ENCODE data around the gene SLC25A38. TPM values are rescaled to one million over a fixed set of nuclear protein-coding genes. Genes with fewer than 3 reads are reported as not detected.
A peak's percentile ranks its signal among the peaks of the same experiment; 100 is the strongest.

Gene SLC25A38
- total RNA-seq, 1 experiment from 2014 or later, result 29.7 TPM

DNA sequence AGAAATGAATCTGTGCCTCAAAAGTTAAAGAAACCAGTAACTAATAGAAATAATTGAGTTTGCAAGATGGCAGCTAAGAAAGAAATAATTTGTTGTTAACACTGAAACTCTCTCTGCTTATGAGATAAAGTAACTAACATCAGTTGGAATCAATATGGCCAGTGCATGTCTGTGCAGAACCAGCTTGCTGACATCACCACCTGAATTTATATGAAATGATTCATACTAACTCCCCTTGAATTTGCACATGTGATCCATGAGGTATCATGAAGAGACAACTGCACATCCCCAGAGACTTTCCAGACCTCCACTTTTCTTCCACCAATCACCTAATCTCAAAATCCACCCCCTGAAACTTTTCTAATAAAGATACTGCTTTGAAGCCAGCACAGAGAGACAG lies 10.3 kb upstream of the SLC25A38 start:
- Histone ChIP-seq H3K36me3 (ENCODE audit: low read depth, low read length) (no peaks in the 10 kb centered on the region), H3K27me3 (ENCODE audit: low read length) (peaks cover 7% of the 10 kb centered on the region), H3F3A (ENCODE audit: low read length, unreplicated experiment) (no peaks in the 10 kb centered on the region), H3K27ac (ENCODE audit: low read length) (no peak overlapping the region), H3K9me3 (ENCODE audit: low read length) (no peaks in the 10 kb centered on the region), H3K9ac (ENCODE audit: low read length) (no peak overlapping the region), H2AFZ (ENCODE audit: low read length) (no peak overlapping the region), H3K4me3 (ENCODE audit: low read length) (no peak overlapping the region), H3K4me2 (ENCODE audit: low read length) (no peak overlapping the region), H3K4me1 (ENCODE audit: insufficient read depth, low read length) (no peaks in the 10 kb centered on the region), H3K9me2 (replicated peaks; ENCODE audit: low read length) (no peaks in the 10 kb centered on the region), H4K20me1 (ENCODE audit: low read length) (no peaks in the 10 kb centered on the region), H3K79me2 (ENCODE audit: low read length) (no peaks in the 10 kb centered on the region)
- ChIA-PET POLR2A (ENCODE audit: unreplicated experiment) (no interaction called here), CTCF (no interaction called here)
- no peak for ATAC-seq
- TF ChIP-seq EZH2 (IDR thresholded peaks at IDR 0.05; ENCODE audit: low read length, unreplicated experiment), result no peak
- TF ChIP-seq, protein P1, sequence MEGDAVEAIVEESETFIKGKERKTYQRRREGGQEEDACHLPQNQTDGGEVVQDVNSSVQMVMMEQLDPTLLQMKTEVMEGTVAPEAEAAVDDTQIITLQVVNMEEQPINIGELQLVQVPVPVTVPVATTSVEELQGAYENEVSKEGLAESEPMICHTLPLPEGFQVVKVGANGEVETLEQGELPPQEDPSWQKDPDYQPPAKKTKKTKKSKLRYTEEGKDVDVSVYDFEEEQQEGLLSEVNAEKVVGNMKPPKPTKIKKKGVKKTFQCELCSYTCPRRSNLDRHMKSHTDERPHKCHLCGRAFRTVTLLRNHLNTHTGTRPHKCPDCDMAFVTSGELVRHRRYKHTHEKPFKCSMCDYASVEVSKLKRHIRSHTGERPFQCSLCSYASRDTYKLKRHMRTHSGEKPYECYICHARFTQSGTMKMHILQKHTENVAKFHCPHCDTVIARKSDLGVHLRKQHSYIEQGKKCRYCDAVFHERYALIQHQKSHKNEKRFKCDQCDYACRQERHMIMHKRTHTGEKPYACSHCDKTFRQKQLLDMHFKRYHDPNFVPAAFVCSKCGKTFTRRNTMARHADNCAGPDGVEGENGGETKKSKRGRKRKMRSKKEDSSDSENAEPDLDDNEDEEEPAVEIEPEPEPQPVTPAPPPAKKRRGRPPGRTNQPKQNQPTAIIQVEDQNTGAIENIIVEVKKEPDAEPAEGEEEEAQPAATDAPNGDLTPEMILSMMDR (conservative IDR thresholded peaks at IDR 0.05; ENCODE audit: low read depth, low read length), result no peak
- no peak for TF ChIP-seq EZH2phosphoT487 (IDR thresholded peaks at IDR 0.05; ENCODE audit: borderline replicate concordance, low read length)
- no peak for DNase-seq
- BruUV-seq (replicated peaks), result no TSS peak
- intact Hi-C loops (cut with micrococcal nuclease), result no loop called here

DNA sequence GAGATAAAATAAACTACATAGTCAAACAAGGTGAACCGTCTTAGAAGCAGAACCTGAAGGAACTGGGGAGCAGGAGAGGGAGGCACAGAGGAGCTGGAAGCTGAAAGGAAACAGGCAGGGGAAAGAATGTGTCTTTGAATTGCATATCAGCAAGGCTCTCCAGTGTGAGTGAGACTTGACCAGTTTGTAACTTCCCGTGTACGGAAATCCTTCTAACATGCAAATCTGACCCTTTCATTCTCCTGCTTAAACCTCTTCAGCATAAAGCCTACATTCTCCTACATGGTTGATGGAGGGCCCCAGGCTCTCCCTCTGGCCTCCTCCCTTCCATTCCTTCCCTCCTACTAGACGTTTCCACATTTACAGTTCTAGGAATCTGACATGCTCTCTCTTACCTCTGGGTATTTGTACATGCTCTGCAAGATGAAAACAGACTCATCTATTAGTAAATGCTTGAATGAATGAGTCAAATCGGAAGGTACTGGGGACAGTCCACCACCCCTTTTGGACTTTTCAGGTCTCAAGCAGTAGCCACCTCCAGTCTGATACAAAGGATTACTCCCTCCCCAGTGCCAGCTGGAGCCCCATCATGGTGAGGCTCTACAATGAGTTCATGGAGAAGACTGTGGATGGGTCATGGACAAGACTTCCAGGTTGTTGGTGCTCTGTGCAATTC lies 6.1 kb upstream of the SLC25A38 start:
- TF ChIP-seq, protein P1 (conservative IDR thresholded peaks at IDR 0.05; ENCODE audit: low read depth, low read length), result no peak
- ATAC-seq, result no peak
- Histone ChIP-seq H3K36me3 (ENCODE audit: low read depth, low read length) (no peaks in the 10 kb centered on the region), H3K4me2 (ENCODE audit: low read length) (no peak overlapping the region), H3K9me3 (ENCODE audit: low read length) (no peaks in the 10 kb centered on the region), H3K27me3 (ENCODE audit: low read length) (peaks cover 7% of the 10 kb centered on the region), H3K79me2 (ENCODE audit: low read length) (no peaks in the 10 kb centered on the region), H3K9ac (ENCODE audit: low read length) (no peak overlapping the region), H3F3A (ENCODE audit: low read length, unreplicated experiment) (no peaks in the 10 kb centered on the region), H3K27ac (ENCODE audit: low read length) (no peak overlapping the region), H4K20me1 (ENCODE audit: low read length) (no peaks in the 10 kb centered on the region), H3K9me2 (replicated peaks; ENCODE audit: low read length) (no peaks in the 10 kb centered on the region), H2AFZ (ENCODE audit: low read length) (no peak overlapping the region), H3K4me3 (ENCODE audit: low read length) (no peak overlapping the region), H3K4me1 (ENCODE audit: insufficient read depth, low read length) (no peaks in the 10 kb centered on the region)
- intact Hi-C loops (cut with micrococcal nuclease), result no loop called here
- no TSS peak for BruUV-seq (replicated peaks)
- ChIA-PET CTCF (no interaction called here), POLR2A (ENCODE audit: unreplicated experiment) (no interaction called here)
- no peak for DNase-seq

DNA sequence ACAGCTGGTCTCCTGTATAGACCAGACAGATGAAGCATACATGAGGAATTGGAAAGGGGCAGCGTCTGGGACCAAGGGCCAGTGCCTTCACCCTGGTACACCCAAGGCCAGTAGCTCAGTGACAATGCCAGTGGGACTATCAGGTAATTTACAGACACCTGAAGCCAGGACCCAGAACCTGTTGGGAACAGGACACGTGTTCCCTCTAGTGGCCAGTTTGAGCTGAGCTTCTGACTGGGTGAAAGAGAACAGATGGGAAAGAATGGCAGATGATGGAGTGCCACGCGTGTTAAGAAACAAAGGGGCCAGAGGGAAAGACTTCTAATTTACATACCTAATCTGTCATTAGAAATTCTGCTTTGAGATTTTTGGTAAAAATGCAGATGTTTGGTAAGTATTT lies 5.1 kb upstream of the SLC25A38 start:
- intact Hi-C loops (cut with micrococcal nuclease), result loop anchor here (1.0 to 2.0 kb wide), 2 partner anchors 85 to 189 kb away; no protein-coding TSS in a partner anchor
- H3K4me1 ChIP-seq (ENCODE audit: insufficient read depth, low read length), result peaks cover 7% of the 10 kb centered on the region
- no peaks in the 10 kb centered on the region for H3K9me3 ChIP-seq (ENCODE audit: low read length)
- H3K27ac ChIP-seq (ENCODE audit: low read length), result no peak overlapping the region
- ChIA-PET POLR2A (ENCODE audit: unreplicated experiment) (no interaction called here), CTCF (interaction anchor here (1.1 kb wide), 3 partner anchors 83 to 90 kb away, joined by 4 to 8 read pairs (median 5); no protein-coding TSS in a partner anchor)
- H3K9ac ChIP-seq (ENCODE audit: low read length), result no peak overlapping the region
- TF ChIP-seq, protein P1 (conservative IDR thresholded peaks at IDR 0.05; ENCODE audit: low read depth, low read length), result peak; percentile 91
- TF ChIP-seq EZH2 (IDR thresholded peaks at IDR 0.05; ENCODE audit: low read length, unreplicated experiment), result no peak
- TF ChIP-seq EZH2phosphoT487 (IDR thresholded peaks at IDR 0.05; ENCODE audit: borderline replicate concordance, low read length), result no peak
- BruUV-seq (replicated peaks), result no TSS peak
- H3K4me2 ChIP-seq (ENCODE audit: low read length), result no peak overlapping the region
- H4K20me1 ChIP-seq (ENCODE audit: low read length), result no peaks in the 10 kb centered on the region
- H3F3A ChIP-seq (ENCODE audit: low read length, unreplicated experiment), result no peaks in the 10 kb centered on the region
- H3K36me3 ChIP-seq (ENCODE audit: low read depth, low read length), result no peaks in the 10 kb centered on the region
- peak; percentile 78 for DNase-seq
- no peak overlapping the region for H2AFZ ChIP-seq (ENCODE audit: low read length)
- peak; percentile 91 for ATAC-seq
- H3K4me3 ChIP-seq (ENCODE audit: low read length), result no peak overlapping the region
- H3K79me2 ChIP-seq (ENCODE audit: low read length), result no peaks in the 10 kb centered on the region
- peaks cover 7% of the 10 kb centered on the region for H3K27me3 ChIP-seq (ENCODE audit: low read length)
- H3K9me2 ChIP-seq (replicated peaks; ENCODE audit: low read length), result no peaks in the 10 kb centered on the region

Measured in PC-3 (cell line).